D721Med (cell line): ENCODE data around the gene ERBB4.

Source experiments
- DNase-seq: peaks from one replicate; pipeline ENCODE4 v3.0.0; 2011; ENCODE audit warnings: low spot score; ENCODE audit not compliant: insufficient read length
- FAIRE-seq: peaks from 2 replicates; lab custom pipeline; 2011; peaks lifted over from hg19 to GRCh38; lab: Jason Lieb, UNC
- CTCF ChIP-seq: IDR thresholded peaks from 2 replicates; pipeline ENCODE4 v1.5.1; 2012; ENCODE audit warnings: mild to moderate bottlenecking, control low read depth; ENCODE audit not compliant: insufficient read depth; ENCODE audit errors: missing control alignments

The ERBB4 gene

GRCh38 chr2:211364911-211365310, 1173.7 kb downstream of the ERBB4 start:
- no peak for FAIRE-seq
- TF ChIP-seq CTCF: no peak
- DNase-seq: no peak

- FAIRE-seq: no peak
- no peak for TF ChIP-seq CTCF
These were observed 1177.2 kb downstream of the ERBB4 start for GRCh38 chr2:211361383-211361782.

GRCh38 chr2:211359347-211359746, 1179.3 kb downstream of the ERBB4 start:
- DNase-seq: no peak
- FAIRE-seq: no peak
- no peak for TF ChIP-seq CTCF

More at GRCh38 chr2:211361383-211361782, 1177.2 kb downstream of the ERBB4 start:
- no peak for DNase-seq

- no peak for TF ChIP-seq CTCF
- no peak for DNase-seq
- FAIRE-seq: no peak
These were observed 1180.1 kb downstream of the ERBB4 start for GRCh38 chr2:211358504-211358903.

GRCh38 chr2:211354481-211354880, 1184.1 kb downstream of the ERBB4 start:
- no peak for TF ChIP-seq CTCF
- DNase-seq: no peak
- no peak for FAIRE-seq

GRCh38 chr2:211351987-211352386, 1186.6 kb downstream of the ERBB4 start:
- no peak for FAIRE-seq
- no peak for DNase-seq
- no peak for TF ChIP-seq CTCF

GRCh38 chr2:211349031-211349430, 1189.6 kb downstream of the ERBB4 start:
- FAIRE-seq (no peak), DNase-seq (no peak)
- TF ChIP-seq CTCF: no peak
